ENCODE data around the gene KLK14. TPM values are rescaled to one million over a fixed set of nuclear protein-coding genes. Genes with fewer than 3 reads are reported as not detected.

KLK14 gene
- polyA plus RNA-seq, 1 donor from 2014 or later = not detected

- Histone ChIP-seq H2AFZ (ENCODE audit: low read depth, low read length) (no peak overlapping the region), H3K4me2 (ENCODE audit: low read length) (no peak overlapping the region), H3K9me3 (ENCODE audit: low read length) (no peaks in the 10 kb centered on the region), H3K79me2 (replicated peaks; ENCODE audit: insufficient read depth, low read length) (no peaks in the 10 kb centered on the region), H3K27me3 (ENCODE audit: insufficient read depth, low read depth, low read length) (no peaks in the 10 kb centered on the region), H4K20me1 (ENCODE audit: insufficient read depth) (no peaks in the 10 kb centered on the region), H3K9ac (ENCODE audit: low read length) (no peak overlapping the region), H3K27ac (ENCODE audit: low read length) (no peak overlapping the region), H3K36me3 (ENCODE audit: insufficient read depth, low read length) (no peaks in the 10 kb centered on the region), H3K9me2 (ENCODE audit: insufficient read depth, low read length) (no peaks in the 10 kb centered on the region), H3K4me3 (ENCODE audit: low read length) (no peak overlapping the region), H3F3A (ENCODE audit: insufficient read depth, low read length, poor library complexity, severe bottlenecking) (no peaks in the 10 kb centered on the region)
- TF ChIP-seq MXI1 (conservative IDR thresholded peaks at IDR 0.05; ENCODE audit: poor library complexity, severe bottlenecking) (no peak), REST (IDR thresholded peaks at IDR 0.05; ENCODE audit: borderline replicate concordance) (no peak), EP300 (conservative IDR thresholded peaks at IDR 0.05; ENCODE audit: poor library complexity, severe bottlenecking) (no peak), RAD21 (conservative IDR thresholded peaks at IDR 0.05) (no peak), TAF1 (IDR thresholded peaks at IDR 0.05; ENCODE audit: low read depth) (no peak), SMC3 (conservative IDR thresholded peaks at IDR 0.05; ENCODE audit: poor library complexity) (no peak), EZH2 (IDR thresholded peaks at IDR 0.05; ENCODE audit: borderline replicate concordance, insufficient read depth, low read length, poor library complexity, severe bottlenecking) (no peak)
Observed at GRCh38 chr19:51101171-51101865, 18.6 kb upstream of the KLK14 start.

GRCh38 chr19:51100601-51101000 is 17.9 kb upstream of the KLK14 start:
- H3K9ac ChIP-seq (ENCODE audit: low read length) = no peak overlapping the region
- H3K4me3 ChIP-seq (ENCODE audit: low read length) = no peak overlapping the region
- H3K36me3 ChIP-seq (ENCODE audit: insufficient read depth, low read length) = no peaks in the 10 kb centered on the region
- H4K20me1 ChIP-seq (ENCODE audit: insufficient read depth) = no peaks in the 10 kb centered on the region
- no peak for TF ChIP-seq CTCF (IDR thresholded peaks at IDR 0.05; ENCODE audit: poor library complexity, severe bottlenecking)
- TF ChIP-seq POLR2AphosphoS5 (IDR thresholded peaks at IDR 0.05) = no peak
- TF ChIP-seq EP300 (conservative IDR thresholded peaks at IDR 0.05; ENCODE audit: poor library complexity, severe bottlenecking) = no peak
- no peak for TF ChIP-seq TAF1 (IDR thresholded peaks at IDR 0.05; ENCODE audit: low read depth)
- TF ChIP-seq MXI1 (conservative IDR thresholded peaks at IDR 0.05; ENCODE audit: poor library complexity, severe bottlenecking) = no peak
- no peak for TF ChIP-seq SMC3 (conservative IDR thresholded peaks at IDR 0.05; ENCODE audit: poor library complexity)
- no peak for TF ChIP-seq EZH2 (IDR thresholded peaks at IDR 0.05; ENCODE audit: borderline replicate concordance, insufficient read depth, low read length, poor library complexity, severe bottlenecking)
- TF ChIP-seq RAD21 (conservative IDR thresholded peaks at IDR 0.05) = no peak
- no peak for TF ChIP-seq REST (IDR thresholded peaks at IDR 0.05; ENCODE audit: borderline replicate concordance)
- H2AFZ ChIP-seq (ENCODE audit: low read depth, low read length) = no peak overlapping the region
- no peak overlapping the region for H3K4me2 ChIP-seq (ENCODE audit: low read length)
- H3K9me3 ChIP-seq (ENCODE audit: low read length) = no peaks in the 10 kb centered on the region
- H3K27ac ChIP-seq (ENCODE audit: low read length) = no peak overlapping the region
- H3K79me2 ChIP-seq (replicated peaks; ENCODE audit: insufficient read depth, low read length) = no peaks in the 10 kb centered on the region
- no peaks in the 10 kb centered on the region for H3F3A ChIP-seq (ENCODE audit: insufficient read depth, low read length, poor library complexity, severe bottlenecking)
- H3K9me2 ChIP-seq (ENCODE audit: insufficient read depth, low read length) = no peaks in the 10 kb centered on the region
- H3K27me3 ChIP-seq (ENCODE audit: insufficient read depth, low read depth, low read length) = no peaks in the 10 kb centered on the region
